GM12878 (cell line): ENCODE measurements around the gene SYPL1. TPM values are rescaled to one million over a fixed set of nuclear protein-coding genes. Genes with fewer than 3 reads are reported as not detected.

Source experiments
- ATAC-seq: fragments of 200-7000 bp; cut with Tn5 transposase; 3 replicates; pipeline ENCODE4 v1.9.1; 2020; ENCODE audit warnings: mild to moderate bottlenecking, moderate library complexity
- BruUV-seq: library from RNA; stranded (reverse); fragments of 400-500 nt; replicated peaks from 2 replicates; lab custom pipeline; 2021; lab: Mats Ljungman, UMichigan
- CTCF ChIA-PET: fragments of 300-600 bp; sonication (Branson Sonifier 250); formaldehyde crosslinking; extraction: SDS; loops from one replicate; lab custom pipeline; 2021; ENCODE audit warnings: inconsistent platforms; lab: Yijun Ruan, JAX
- POLR2A ChIA-PET: fragments of 350-600 bp; formaldehyde crosslinking; extraction: SDS; loops from one replicate; lab custom pipeline; 2021; ENCODE audit warnings: inconsistent platforms; lab: Charles Lee
- RAD21 ChIA-PET: fragments of 300-600 bp; sonication (Branson Sonifier 250); formaldehyde crosslinking; loops from one replicate; lab custom pipeline; 2023; ENCODE audit warnings: antibody characterized with exemption; ENCODE audit not compliant: unreplicated experiment; lab: Charles Lee
- SMC1A ChIA-PET: fragments of 300-600 bp; sonication (Branson Sonifier 250); formaldehyde crosslinking; loops from one replicate; lab custom pipeline; 2023; ENCODE audit not compliant: unreplicated experiment, uncharacterized antibody; lab: Charles Lee
- DNase-seq: peaks from one replicate; pipeline ENCODE4 v3.0.0-alpha.2; 2011; ENCODE audit warnings: low read depth, low spot score
- FAIRE-seq: peaks from 3 replicates; lab custom pipeline; 2011; peaks lifted over from hg19 to GRCh38; lab: Jason Lieb, UNC
- H2AFZ ChIP-seq: 2 replicates; pipeline ENCODE4 v1.6.0; 2011; ENCODE audit warnings: low read depth, low read length, control low read depth; ENCODE audit not compliant: control insufficient read depth
- H3K27ac ChIP-seq: 2 replicates; pipeline ENCODE4 v1.5.1; 2011; ENCODE audit warnings: control low read depth; ENCODE audit not compliant: control insufficient read depth, insufficient read depth
- H3K27me3 ChIP-seq, 2 experiments: replicated peaks in 1 of 2; 2 replicates each; pipeline versions ENCODE4 v1.6.0 to v1.6.1; 2011; ENCODE audit warnings: low read length in 1 of 2; ENCODE audit not compliant: control insufficient read depth in 2 of 2, insufficient read depth in 2 of 2
- H3K36me3 ChIP-seq, 2 experiments: 2 replicates each; pipeline ENCODE4 v1.5.1; 2011; ENCODE audit warnings: low read length in 1 of 2; ENCODE audit not compliant: control insufficient read depth in 2 of 2, insufficient read depth in 2 of 2
- H3K4me1 ChIP-seq: 2 replicates; pipeline ENCODE4 v1.6.1; 2011; ENCODE audit warnings: mild to moderate bottlenecking, low read length, moderate library complexity, mixed read lengths; ENCODE audit not compliant: control insufficient read depth, insufficient read depth
- H3K4me2 ChIP-seq: 2 replicates; pipeline ENCODE4 v1.6.0; 2011; ENCODE audit warnings: control low read depth; ENCODE audit not compliant: control insufficient read depth, insufficient read depth
- H3K4me3 ChIP-seq: fragments of 200-600 bp; sonication (generic); 2 replicates; pipeline ENCODE4 v1.5.1; 2016
- H3K79me2 ChIP-seq: 2 replicates; pipeline ENCODE4 v1.6.0; 2011; ENCODE audit warnings: low read length; ENCODE audit not compliant: control insufficient read depth, insufficient read depth
- H3K9ac ChIP-seq: 2 replicates; pipeline ENCODE4 v1.8.0; 2011; ENCODE audit warnings: low read length, control low read depth, mixed read lengths; ENCODE audit not compliant: control insufficient read depth, insufficient read depth
- H3K9me3 ChIP-seq: replicated peaks from 3 replicates; pipeline ENCODE4 v1.5.1; 2011; ENCODE audit warnings: mild to moderate bottlenecking, low read length; ENCODE audit not compliant: control insufficient read depth, insufficient read depth
- H4K20me1 ChIP-seq: 2 replicates; pipeline ENCODE4 v1.6.0; 2011; ENCODE audit not compliant: control insufficient read depth, insufficient read depth
- BCL11A ChIP-seq: IDR thresholded peaks from 2 replicates; pipeline ENCODE4 v1.6.1; 2011; ENCODE audit warnings: low read depth, low read length
- EP300 ChIP-seq, 2 experiments: fragments of 150-350 bp in 1 of 2; IDR thresholded peaks; 2 replicates each; pipeline ENCODE4 v1.6.1; 2011 to 2012; ENCODE audit warnings: low read depth in 2 of 2, low read length in 2 of 2, borderline replicate concordance in 1 of 2, improper control_type of control experiment in 1 of 2, inconsistent platforms in 1 of 2; ENCODE audit not compliant: control insufficient read depth in 1 of 2
- NFYB ChIP-seq: IDR thresholded peaks from 2 replicates; pipeline ENCODE4 v1.6.1; 2011; ENCODE audit warnings: low read depth, mild to moderate bottlenecking, low read length, improper control_type of control experiment, moderate library complexity; ENCODE audit not compliant: insufficient read depth
- RUNX3 ChIP-seq: IDR thresholded peaks from 2 replicates; pipeline ENCODE4 v1.6.1; 2012; ENCODE audit warnings: low read length, inconsistent platforms
- STAT3 ChIP-seq: IDR thresholded peaks from 2 replicates; pipeline ENCODE4 v1.6.1; 2011; ENCODE audit warnings: low read depth, low read length, improper control_type of control experiment
- ZSCAN29 ChIP-seq: fragments of 450-650 bp; IDR thresholded peaks from 2 replicates; pipeline ENCODE4 v1.6.1; 2017; ENCODE audit warnings: mild to moderate bottlenecking, moderate library complexity
- whole genome bisulfite sequencing: methylation state at CpG from one replicate; pipeline ENCODE4 v1.1.6; 2016; ENCODE audit warnings: low lambda C conversion rate; ENCODE audit not compliant: insufficient replicate concordance, insufficient coverage; ENCODE audit errors: missing lambda C conversion rate; 5-methylcytosine and 5-hydroxymethylcytosine counted together
- in situ Hi-C: fragments of 300-500 bp; cut with MboI; formaldehyde crosslinking; loops from 9 replicates; pipeline ENCODE4 v1.14.3; 2018; ENCODE audit warnings: mixed read lengths
- intact Hi-C: fragments of 100-400 bp; cut with micrococcal nuclease; formaldehyde crosslinking; loops from one replicate; pipeline ENCODE4 v1.14.2; 2022; ENCODE audit not compliant: unreplicated experiment
- polyA plus RNA-seq, 11 experiments: library from polyadenylated mRNA; depleted of rRNA in 4 of 11; unstranded in 6 of 11; stranded (reverse) in 5 of 11; fragments of >200 nt; fragmentation: Nextera tagmentation in 4 of 11; fragmentation: Illumina TruSeq in 1 of 11; extraction: Ambion mirVana in 4 of 11; extraction: Trizol in 1 of 11; gene quantifications; 1 replicate in 1 of 11; 2 replicates in 10 of 11; pipeline versions ENCODE4 v1.2.1 to v1.2.3, GENCODE V29; 2011 to 2016; ENCODE audit warnings: inconsistent platforms in 2 of 11, missing spikeins in 2 of 11, low read depth in 1 of 11
- total RNA-seq, 4 experiments: library from RNA; depleted of rRNA in 3 of 4; stranded (reverse); fragments of >200 nt in 3 of 4; fragmentation: Illumina TruSeq in 1 of 4; extraction: Trizol in 1 of 4; gene quantifications; 2 replicates each; pipeline versions ENCODE4 v1.2.1 to v1.2.3, GENCODE V29; 2013 to 2021
- TF ChIP-seq, protein P1 (sequence below): IDR thresholded peaks from 2 replicates; pipeline ENCODE4 v1.6.1; 2011; ENCODE audit warnings: borderline replicate concordance, low read depth, mild to moderate bottlenecking, moderate library complexity, low read length; ENCODE audit not compliant: insufficient read depth, poor library complexity, severe bottlenecking
- TF ChIP-seq, protein P2 (sequence below): IDR thresholded peaks from 2 replicates; pipeline ENCODE4 v1.6.1; 2012; ENCODE audit warnings: improper control_type of control experiment, low read depth, low read length; ENCODE audit not compliant: insufficient replicate concordance

The SYPL1 gene
- total and polyA plus RNA-seq, 10 of the 15 experiments (the other 5 are each of a cell fraction or from before 2014, with no cell fraction given): 34.5 to 177 (median 87.3) TPM

DNA sequence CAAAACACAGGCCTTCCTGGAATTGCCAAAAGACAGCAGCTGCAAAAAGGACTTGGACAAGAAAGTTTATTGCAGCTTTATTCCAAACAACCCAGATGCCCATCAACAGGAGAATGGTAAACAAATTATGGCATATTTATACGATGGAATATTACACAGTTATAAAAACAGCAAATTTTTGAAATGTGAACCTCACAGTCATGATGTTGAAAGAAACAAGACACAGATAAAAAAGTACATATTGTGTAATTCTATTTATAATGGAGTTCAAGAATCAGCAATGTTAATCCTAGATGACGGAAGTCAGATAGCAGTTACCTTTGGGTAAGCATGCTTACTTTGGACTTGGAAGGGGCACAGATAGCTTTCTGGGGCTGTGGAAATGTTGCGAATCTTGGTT is 44.4 kb downstream of the SYPL1 start:
- H3K4me2 ChIP-seq: no peak overlapping the region
- 94% methylated on average over 3 of the region's 3 CpGs for WGBS
- ChIA-PET SMC1A (interaction anchor here (0.9 to 1.7 kb wide), 5 partner anchors 9 to 87 kb away, joined by 3 to 7 read pairs (median 3); partner anchors contain the start of gene SYPL1), CTCF (interaction anchor here (0.8 to 2.0 kb wide), 2 partner anchors 9 to 11 kb away, joined by 4 to 12 read pairs; no protein-coding TSS in a partner anchor), POLR2A (interaction anchor here (1.9 kb wide), 1 partner anchor 9 kb away, joined by 7 read pairs; no protein-coding TSS in a partner anchor), RAD21 (interaction anchor here (1.5 kb wide), 1 partner anchor 44 kb away, joined by 5 read pairs; the partner anchor contains the start of gene SYPL1)
- no peak for FAIRE-seq
- H3K4me3 ChIP-seq: no peak overlapping the region
- TF ChIP-seq STAT3 (no peak), BCL11A (no peak), EP300 (IDR thresholded peaks at IDR 0.05; ENCODE audit: borderline replicate concordance in 1 of 2, control insufficient read depth in 1 of 2, low read depth in 2 of 2, low read length in 2 of 2) (no peak), ZSCAN29 (no peak), RUNX3 (no peak), NFYB (no peak)
- TF ChIP-seq, protein P1, sequence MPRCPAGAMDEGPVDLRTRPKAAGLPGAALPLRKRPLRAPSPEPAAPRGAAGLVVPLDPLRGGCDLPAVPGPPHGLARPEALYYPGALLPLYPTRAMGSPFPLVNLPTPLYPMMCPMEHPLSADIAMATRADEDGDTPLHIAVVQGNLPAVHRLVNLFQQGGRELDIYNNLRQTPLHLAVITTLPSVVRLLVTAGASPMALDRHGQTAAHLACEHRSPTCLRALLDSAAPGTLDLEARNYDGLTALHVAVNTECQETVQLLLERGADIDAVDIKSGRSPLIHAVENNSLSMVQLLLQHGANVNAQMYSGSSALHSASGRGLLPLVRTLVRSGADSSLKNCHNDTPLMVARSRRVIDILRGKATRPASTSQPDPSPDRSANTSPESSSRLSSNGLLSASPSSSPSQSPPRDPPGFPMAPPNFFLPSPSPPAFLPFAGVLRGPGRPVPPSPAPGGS: no peak
- TF ChIP-seq, protein P2, sequence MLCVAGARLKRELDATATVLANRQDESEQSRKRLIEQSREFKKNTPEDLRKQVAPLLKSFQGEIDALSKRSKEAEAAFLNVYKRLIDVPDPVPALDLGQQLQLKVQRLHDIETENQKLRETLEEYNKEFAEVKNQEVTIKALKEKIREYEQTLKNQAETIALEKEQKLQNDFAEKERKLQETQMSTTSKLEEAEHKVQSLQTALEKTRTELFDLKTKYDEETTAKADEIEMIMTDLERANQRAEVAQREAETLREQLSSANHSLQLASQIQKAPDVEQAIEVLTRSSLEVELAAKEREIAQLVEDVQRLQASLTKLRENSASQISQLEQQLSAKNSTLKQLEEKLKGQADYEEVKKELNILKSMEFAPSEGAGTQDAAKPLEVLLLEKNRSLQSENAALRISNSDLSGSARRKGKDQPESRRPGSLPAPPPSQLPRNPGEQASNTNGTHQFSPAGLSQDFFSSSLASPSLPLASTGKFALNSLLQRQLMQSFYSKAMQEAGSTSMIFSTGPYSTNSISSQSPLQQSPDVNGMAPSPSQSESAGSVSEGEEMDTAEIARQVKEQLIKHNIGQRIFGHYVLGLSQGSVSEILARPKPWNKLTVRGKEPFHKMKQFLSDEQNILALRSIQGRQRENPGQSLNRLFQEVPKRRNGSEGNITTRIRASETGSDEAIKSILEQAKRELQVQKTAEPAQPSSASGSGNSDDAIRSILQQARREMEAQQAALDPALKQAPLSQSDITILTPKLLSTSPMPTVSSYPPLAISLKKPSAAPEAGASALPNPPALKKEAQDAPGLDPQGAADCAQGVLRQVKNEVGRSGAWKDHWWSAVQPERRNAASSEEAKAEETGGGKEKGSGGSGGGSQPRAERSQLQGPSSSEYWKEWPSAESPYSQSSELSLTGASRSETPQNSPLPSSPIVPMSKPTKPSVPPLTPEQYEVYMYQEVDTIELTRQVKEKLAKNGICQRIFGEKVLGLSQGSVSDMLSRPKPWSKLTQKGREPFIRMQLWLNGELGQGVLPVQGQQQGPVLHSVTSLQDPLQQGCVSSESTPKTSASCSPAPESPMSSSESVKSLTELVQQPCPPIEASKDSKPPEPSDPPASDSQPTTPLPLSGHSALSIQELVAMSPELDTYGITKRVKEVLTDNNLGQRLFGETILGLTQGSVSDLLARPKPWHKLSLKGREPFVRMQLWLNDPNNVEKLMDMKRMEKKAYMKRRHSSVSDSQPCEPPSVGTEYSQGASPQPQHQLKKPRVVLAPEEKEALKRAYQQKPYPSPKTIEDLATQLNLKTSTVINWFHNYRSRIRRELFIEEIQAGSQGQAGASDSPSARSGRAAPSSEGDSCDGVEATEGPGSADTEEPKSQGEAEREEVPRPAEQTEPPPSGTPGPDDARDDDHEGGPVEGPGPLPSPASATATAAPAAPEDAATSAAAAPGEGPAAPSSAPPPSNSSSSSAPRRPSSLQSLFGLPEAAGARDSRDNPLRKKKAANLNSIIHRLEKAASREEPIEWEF: no peak
- intact Hi-C loops: no loop called here
- no peaks in the 10 kb centered on the region for H4K20me1 ChIP-seq
- no TSS peak for BruUV-seq
- in situ Hi-C loops: no loop called here
- no peak for DNase-seq
- no peaks in the 10 kb centered on the region for H3K27me3 ChIP-seq
- no peak for ATAC-seq
- no peaks in the 10 kb centered on the region; the same call in 1 of the 2 replicates for H3K79me2 ChIP-seq
- no peak overlapping the region for H3K9ac ChIP-seq
- H2AFZ ChIP-seq: no peak overlapping the region
- no peaks in the 10 kb centered on the region for H3K36me3 ChIP-seq
- H3K4me1 ChIP-seq: peaks cover 58% of the 10 kb centered on the region
- H3K27ac ChIP-seq: no peak overlapping the region
- no peaks in the 10 kb centered on the region for H3K9me3 ChIP-seq
